NCI-H1105 (cell line): ENCODE measurements around the gene PSRC1.
A peak's percentile ranks its signal among the peaks of the same experiment; 100 is the strongest.

Experiments used
- DNase-seq: peaks from one replicate; lab custom pipeline; 2025; lab: John Stamatoyannopoulos, UW

Gene PSRC1

DNA sequence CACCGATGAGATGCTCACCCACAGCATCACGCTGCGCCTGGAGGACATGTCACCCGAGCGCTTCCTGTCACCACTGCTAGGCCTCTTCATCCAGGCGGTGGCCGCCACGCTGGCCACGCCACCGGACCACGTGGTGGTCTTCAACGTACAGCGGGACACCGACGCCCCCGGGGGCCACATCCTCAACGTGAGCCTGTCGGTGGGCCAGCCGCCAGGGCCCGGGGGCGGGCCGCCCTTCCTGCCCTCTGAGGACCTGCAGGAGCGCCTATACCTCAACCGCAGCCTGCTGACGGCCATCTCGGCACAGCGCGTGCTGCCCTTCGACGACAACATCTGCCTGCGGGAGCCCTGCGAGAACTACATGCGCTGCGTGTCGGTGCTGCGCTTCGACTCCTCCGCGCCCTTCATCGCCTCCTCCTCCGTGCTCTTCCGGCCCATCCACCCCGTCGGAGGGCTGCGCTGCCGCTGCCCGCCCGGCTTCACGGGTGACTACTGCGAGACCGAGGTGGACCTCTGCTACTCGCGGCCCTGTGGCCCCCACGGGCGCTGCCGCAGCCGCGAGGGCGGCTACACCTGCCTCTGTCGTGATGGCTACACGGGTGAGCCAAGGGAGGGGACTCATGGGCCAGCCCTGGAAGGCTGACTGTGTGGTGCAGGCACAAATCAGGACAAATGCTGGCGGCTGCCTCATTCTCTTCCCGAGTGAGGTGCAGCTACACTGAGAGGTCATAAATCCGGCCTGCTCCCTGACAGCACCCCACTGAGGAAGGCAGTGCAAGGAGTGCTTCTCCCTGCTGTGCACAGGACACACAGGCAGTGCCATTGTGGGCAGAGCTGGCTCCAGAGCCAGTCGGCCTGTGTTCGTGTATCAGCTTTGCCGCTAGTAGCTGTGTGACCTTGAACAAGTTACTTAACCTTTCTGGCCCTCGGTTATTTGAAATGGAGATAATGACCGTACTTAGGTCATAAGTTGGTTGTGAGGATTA, 24.2 kb downstream of the PSRC1 start:
- no peak for DNase-seq

GRCh38 chr1:109257682-109258421, 25.1 kb downstream of the PSRC1 start:
- no peak for DNase-seq

DNA sequence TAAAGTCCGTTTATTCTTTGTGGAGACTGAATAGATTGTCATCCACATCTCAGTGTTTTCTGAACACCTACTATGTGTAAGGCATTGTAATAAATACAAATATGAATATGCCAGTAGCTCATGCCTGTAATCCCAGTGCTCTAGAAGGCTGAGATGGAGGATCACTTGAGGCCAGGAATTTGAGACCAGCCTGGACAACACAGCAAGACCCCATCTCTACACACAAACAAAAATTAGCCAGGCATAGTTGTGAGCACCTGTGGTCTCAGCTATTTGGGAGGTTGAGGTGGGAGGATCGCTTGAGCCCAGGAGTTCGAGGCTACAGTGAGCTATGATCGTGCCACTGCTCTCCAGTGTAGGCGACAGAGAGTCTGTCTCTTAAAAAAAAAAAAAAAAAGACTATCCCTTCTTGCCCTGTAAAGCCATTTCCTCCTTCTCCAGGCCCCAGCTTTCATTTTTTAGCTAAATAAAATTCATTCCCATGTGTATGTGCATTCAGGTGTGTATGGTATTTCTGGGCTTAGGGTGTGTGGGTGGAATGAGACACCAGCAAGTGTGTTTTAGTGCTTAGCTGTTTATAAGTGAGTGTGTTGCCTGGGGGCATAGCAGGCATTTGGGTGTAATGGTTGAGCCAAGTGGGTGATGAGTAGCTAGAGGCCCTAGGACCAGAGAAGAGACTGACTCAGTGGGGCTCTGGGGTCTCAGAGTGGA, 25.8 kb downstream of the PSRC1 start:
- DNase-seq: no peak

- no peak for DNase-seq
These were observed 26.9 kb downstream of the PSRC1 start for GRCh38 chr1:109256085-109256484.

DNA sequence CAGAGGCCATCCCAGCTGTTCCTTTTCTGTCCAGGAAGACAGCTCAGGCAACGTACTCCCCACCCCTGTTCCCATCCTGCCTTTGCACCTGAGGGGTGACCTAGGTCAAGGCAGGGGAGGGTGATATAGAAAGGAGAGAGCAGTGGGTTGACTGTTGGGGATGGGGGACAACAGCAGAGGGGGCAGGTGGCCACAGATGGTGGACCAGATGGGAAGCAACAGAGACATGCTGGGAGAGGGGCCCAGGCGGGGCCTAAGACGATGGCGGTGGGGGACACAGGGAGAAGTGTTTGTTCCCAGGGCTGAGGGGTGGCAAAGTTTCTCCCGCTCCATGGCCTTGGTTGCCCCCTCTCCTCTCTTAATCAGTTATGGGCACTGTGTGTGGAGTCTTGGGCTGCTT, 27.3 kb downstream of the PSRC1 start:
- DNase-seq: no peak

- no peak for DNase-seq
These were observed 27.8 kb downstream of the PSRC1 start for GRCh38 chr1:109255097-109255651.

- no peak for DNase-seq
These were observed 28.3 kb downstream of the PSRC1 start for GRCh38 chr1:109254621-109255096.

DNA sequence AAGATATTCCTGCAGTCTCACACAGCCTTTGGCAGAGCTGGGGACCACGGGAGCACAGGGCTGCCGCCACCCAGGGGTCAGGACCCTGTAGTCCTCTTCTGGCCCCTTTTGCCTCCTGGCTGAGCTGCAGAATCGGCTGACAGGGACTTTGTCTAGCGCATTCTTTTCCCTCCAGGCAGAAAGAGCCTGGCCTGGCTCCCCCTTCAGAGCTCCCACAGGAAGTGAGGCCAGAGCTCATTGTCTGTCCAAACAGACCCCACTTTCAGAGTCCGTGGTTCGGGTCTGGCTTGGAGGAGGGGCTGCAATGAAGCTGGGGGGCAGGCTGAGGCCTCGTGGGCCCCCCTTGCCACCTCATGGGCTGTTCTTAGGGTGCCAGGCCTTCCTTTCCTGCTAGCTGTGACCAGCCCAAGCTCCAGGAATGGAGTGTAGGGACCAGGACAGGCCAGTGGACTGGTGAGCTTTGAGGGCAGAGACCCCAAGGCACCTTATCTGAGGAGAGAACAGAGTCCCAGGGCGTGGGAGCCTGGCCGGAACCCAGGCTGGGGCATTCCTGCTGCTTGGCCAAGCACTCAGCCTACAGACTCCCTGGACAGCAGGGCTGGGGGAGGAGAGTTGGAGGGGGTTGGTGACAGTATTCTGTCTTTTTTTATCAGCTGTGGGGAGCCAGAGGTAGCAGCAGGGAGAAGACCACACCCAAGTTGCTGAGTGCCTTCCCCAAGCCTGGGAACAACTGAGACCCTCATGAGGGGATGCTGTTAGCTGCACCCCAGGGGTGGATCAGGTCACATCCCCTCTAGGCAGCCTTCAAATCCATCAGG, 28.9 kb downstream of the PSRC1 start:
- no peak for DNase-seq

- no peak for DNase-seq
These were observed 29.8 kb downstream of the PSRC1 start for GRCh38 chr1:109252893-109253802.

GRCh38 chr1:109252167-109252892, 30.6 kb downstream of the PSRC1 start:
- no peak for DNase-seq

DNA sequence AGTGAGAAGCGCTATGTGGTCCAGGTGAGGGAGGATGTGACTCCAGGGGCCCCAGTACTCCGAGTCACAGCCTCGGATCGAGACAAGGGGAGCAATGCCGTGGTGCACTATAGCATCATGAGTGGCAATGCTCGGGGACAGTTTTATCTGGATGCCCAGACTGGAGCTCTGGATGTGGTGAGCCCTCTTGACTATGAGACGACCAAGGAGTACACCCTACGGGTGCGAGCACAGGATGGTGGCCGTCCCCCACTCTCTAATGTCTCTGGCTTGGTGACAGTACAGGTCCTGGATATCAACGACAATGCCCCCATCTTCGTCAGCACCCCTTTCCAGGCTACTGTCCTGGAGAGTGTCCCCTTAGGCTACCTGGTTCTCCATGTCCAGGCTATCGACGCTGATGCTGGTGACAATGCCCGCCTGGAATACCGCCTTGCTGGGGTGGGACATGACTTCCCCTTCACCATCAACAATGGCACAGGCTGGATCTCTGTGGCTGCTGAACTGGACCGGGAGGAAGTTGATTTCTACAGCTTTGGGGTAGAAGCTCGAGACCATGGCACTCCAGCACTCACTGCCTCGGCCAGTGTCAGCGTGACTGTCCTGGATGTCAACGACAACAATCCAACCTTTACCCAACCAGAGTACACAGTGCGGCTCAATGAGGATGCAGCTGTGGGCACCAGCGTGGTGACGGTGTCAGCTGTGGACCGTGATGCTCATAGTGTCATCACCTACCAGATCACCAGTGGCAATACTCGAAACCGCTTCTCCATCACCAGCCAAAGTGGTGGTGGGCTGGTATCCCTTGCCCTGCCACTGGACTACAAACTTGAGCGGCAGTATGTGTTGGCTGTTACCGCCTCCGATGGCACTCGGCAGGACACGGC, 31.4 kb downstream of the PSRC1 start:
- no peak for DNase-seq

DNA sequence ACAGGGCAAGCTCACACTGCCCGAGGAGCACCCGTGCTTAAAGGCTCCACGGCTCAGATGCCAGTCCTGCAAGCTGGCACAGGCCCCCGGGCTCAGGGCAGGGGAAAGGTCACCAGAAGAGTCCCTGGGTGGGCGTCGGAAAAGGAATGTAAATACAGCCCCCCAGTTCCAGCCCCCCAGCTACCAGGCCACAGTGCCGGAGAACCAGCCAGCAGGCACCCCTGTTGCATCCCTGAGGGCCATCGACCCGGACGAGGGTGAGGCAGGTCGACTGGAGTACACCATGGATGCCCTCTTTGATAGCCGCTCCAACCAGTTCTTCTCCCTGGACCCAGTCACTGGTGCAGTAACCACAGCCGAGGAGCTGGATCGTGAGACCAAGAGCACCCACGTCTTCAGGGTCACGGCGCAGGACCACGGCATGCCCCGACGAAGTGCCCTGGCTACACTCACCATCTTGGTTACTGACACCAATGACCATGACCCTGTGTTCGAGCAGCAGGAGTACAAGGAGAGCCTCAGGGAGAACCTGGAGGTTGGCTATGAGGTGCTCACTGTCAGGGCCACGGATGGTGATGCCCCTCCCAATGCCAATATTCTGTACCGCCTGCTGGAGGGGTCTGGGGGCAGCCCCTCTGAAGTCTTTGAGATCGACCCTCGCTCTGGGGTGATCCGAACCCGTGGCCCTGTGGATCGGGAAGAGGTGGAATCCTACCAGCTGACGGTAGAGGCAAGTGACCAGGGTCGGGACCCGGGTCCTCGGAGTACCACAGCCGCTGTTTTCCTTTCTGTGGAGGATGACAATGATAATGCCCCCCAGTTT, 32.3 kb downstream of the PSRC1 start:
- no peak for DNase-seq

DNA sequence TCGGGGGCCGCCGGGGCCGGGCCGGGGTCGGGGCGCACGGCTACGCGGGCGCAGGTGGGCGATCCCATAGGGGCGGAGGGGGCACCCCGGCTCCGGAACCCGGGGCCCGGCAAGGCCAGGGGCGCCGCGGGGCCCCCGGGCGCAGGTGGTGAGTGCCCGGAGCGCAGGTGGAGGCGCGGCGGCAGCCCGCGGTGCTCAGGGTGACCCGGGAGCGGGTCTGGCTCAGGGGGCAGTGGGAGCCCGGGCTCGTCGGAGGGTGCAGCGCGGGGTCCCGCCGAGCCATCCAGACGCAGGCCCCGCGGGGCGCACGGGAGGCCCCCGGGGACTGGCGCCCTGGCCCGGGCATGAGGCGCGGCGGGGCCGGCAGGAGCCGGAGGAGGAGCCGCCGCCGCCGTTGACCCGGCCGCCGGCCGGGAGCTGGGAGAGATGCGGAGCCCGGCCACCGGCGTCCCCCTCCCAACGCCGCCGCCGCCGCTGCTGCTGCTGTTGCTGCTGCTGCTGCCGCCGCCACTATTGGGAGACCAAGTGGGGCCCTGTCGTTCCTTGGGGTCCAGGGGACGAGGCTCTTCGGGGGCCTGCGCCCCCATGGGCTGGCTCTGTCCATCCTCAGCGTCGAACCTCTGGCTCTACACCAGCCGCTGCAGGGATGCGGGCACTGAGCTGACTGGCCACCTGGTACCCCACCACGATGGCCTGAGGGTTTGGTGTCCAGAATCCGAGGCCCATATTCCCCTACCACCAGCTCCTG, 33.1 kb downstream of the PSRC1 start:
- DNase-seq: no peak

DNA sequence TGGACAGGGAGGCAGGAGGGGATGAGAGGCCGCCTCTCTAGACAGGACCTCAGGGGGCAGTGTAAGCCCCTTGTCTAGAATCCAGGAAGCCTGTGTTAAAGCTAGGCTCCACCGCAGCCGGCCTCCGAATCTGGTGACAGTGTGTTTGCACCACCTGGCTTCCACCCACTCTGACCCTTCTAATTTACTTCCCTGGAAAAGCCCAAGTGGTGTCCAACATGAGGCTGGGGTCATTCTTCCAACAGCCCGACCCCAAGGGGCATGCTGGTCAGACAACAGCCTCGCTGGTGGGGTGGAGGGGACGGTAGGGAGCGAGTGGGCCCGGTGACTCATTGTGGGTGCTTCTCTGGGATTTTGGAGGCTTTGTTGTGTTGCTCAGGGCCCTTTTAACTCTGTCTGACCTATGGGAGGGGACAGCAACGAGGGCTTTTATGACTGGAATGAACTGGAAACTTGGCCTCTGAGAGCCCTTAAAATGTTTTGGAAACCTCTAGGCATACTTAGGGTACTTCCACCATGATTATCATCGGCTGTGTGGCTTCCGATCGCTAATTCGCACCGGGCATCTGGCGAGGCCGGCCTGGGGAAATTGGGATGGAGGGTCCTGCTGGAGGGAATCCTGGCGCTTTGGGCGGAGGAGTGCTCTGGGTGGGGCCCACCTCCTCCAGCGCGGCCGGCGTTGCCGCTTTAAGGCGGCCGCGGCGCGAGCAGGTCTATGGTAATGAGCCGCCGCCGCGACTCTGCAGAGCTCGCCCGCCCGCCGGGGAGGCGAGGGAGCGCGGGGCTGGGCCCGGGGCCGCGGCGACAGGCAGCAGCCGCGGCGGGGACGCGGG, 33.9 kb downstream of the PSRC1 start, which contains the start of gene CELSR2:
CELSR2 (plus strand) TSS at position 743 of the 833 bp plus-strand sequence. CDS start 541 bp downstream, outside the sequence.
- DNase-seq: peak; percentile 80

GRCh38 chr1:109248444-109248796, 34.5 kb downstream of the PSRC1 start:
- DNase-seq: no peak
